Jurkat, Clone E6-1 (cell line): ENCODE results near the gene ZBTB49. TPM values are rescaled to one million over a fixed set of nuclear protein-coding genes. Genes with fewer than 3 reads are reported as not detected.
"Not testable (repeated sequence)": the region's sequence is repeated elsewhere in the genome, so short reads cannot be mapped to it uniquely, and the experiment has no call there.

Experiments
- DNase-seq: peaks from one replicate; pipeline ENCODE4 v3.0.0-alpha.2; 2011; ENCODE audit warnings: low read depth, low spot score
- H3K4me3 ChIP-seq: 2 replicates; pipeline ENCODE4 v1.5.1; 2011; ENCODE audit warnings: mild to moderate bottlenecking, low read length, control low read depth, moderate library complexity
- polyA plus RNA-seq: library from polyadenylated mRNA; unstranded; fragments of >200 nt; gene quantifications from one replicate; pipeline ENCODE4 v1.2.1, GENCODE V29; 2012; ENCODE audit warnings: missing spikeins; ENCODE audit not compliant: insufficient read length, insufficient read depth

The ZBTB49 gene
- 7.5 TPM for polyA plus RNA-seq

GRCh38 chr4:4289941-4290850 is at the start of gene ZBTB49, which contains the start of gene LYAR:
TSS of gene ZBTB49 (plus strand) at chr4:4290251. CDS start at chr4:4299946, 9,695 bp downstream.
TSS of gene LYAR (minus strand) at chr4:4290154. CDS start at chr4:4283742, 6,412 bp downstream.
- peak within 1 kb of the TSS; percentile 98 for H3K4me3 ChIP-seq
- peak; percentile 78 for DNase-seq

GRCh38 chr4:4245172-4245571 is 44.9 kb upstream of the ZBTB49 start:
- no peak overlapping the region for H3K4me3 ChIP-seq
- DNase-seq: no peak

- peak; percentile 25 for DNase-seq
- H3K4me3 ChIP-seq: peak overlapping the region; percentile 97
These were observed 42.4 kb upstream of the ZBTB49 start for GRCh38 chr4:4247696-4248028.

- peak; percentile 86 for DNase-seq
- peak within 1 kb of the TSS; percentile 97 for H3K4me3 ChIP-seq
These were observed 41.8 kb upstream of the ZBTB49 start, which contains the start of gene TMEM128 for GRCh38 chr4:4248029-4248884. TSS of gene TMEM128 (minus strand) at chr4:4248223. CDS start at chr4:4248202, 21 bp downstream.

GRCh38 chr4:4248885-4249203 is 41.2 kb upstream of the ZBTB49 start:
- peak overlapping the region; percentile 97 for H3K4me3 ChIP-seq
- no peak for DNase-seq

GRCh38 chr4:4249342-4249741 is 40.7 kb upstream of the ZBTB49 start:
- DNase-seq, H3K4me3 ChIP-seq: not testable (repeated sequence)

- DNase-seq: no peak
- H3K4me3 ChIP-seq: no peak overlapping the region
These were observed 40.2 kb upstream of the ZBTB49 start for GRCh38 chr4:4249866-4250265.

GRCh38 chr4:4254199-4254598 is 35.9 kb upstream of the ZBTB49 start:
- H3K4me3 ChIP-seq: no peak overlapping the region
- DNase-seq: no peak

GRCh38 chr4:4254666-4255065 is 35.4 kb upstream of the ZBTB49 start:
- no peak overlapping the region for H3K4me3 ChIP-seq
- no peak for DNase-seq

- H3K4me3 ChIP-seq: no peak overlapping the region
- peak; percentile 17 for DNase-seq
These were observed 33.3 kb upstream of the ZBTB49 start for GRCh38 chr4:4256799-4257198.

- DNase-seq: not testable (repeated sequence)
These were observed 32.3 kb upstream of the ZBTB49 start for GRCh38 chr4:4257705-4258104.

GRCh38 chr4:4259484-4260100 is 30.5 kb upstream of the ZBTB49 start:
- DNase-seq: no peak
- H3K4me3 ChIP-seq: no peak overlapping the region

More at GRCh38 chr4:4257705-4258104, 32.3 kb upstream of the ZBTB49 start:
- H3K4me3 ChIP-seq: not testable (repeated sequence)

GRCh38 chr4:4260185-4260751 is 29.8 kb upstream of the ZBTB49 start:
- no peak overlapping the region for H3K4me3 ChIP-seq
- peak; percentile 81 for DNase-seq

- H3K4me3 ChIP-seq: no peak overlapping the region
- no peak for DNase-seq
These were observed 22.1 kb upstream of the ZBTB49 start for GRCh38 chr4:4267981-4268380.

GRCh38 chr4:4268776-4269175 is 21.3 kb upstream of the ZBTB49 start:
- H3K4me3 ChIP-seq: no peak overlapping the region
- no peak for DNase-seq

GRCh38 chr4:4269331-4269731 is 20.7 kb upstream of the ZBTB49 start:
- DNase-seq: no peak
- H3K4me3 ChIP-seq: no peak overlapping the region

- no peak for DNase-seq
These were observed 20.2 kb upstream of the ZBTB49 start for GRCh38 chr4:4269856-4270255.

GRCh38 chr4:4270529-4270928 is 19.5 kb upstream of the ZBTB49 start:
- H3K4me3 ChIP-seq: no peak overlapping the region
- DNase-seq: no peak

More at GRCh38 chr4:4269856-4270255, 20.2 kb upstream of the ZBTB49 start:
- H3K4me3 ChIP-seq: no peak overlapping the region

- no peak for DNase-seq
- H3K4me3 ChIP-seq: no peak overlapping the region
These were observed 18.1 kb upstream of the ZBTB49 start for GRCh38 chr4:4271912-4272311.
